Measurements from ENCODE around the gene DBI. TPM values are rescaled to one million over a fixed set of nuclear protein-coding genes. Genes with fewer than 3 reads are reported as not detected.

DBI gene
- total and polyA plus RNA-seq, 2 of the 13 experiments (the other 11 are each of a cell fraction or from before 2014, with no cell fraction given) = 330 to 659 TPM

DNA sequence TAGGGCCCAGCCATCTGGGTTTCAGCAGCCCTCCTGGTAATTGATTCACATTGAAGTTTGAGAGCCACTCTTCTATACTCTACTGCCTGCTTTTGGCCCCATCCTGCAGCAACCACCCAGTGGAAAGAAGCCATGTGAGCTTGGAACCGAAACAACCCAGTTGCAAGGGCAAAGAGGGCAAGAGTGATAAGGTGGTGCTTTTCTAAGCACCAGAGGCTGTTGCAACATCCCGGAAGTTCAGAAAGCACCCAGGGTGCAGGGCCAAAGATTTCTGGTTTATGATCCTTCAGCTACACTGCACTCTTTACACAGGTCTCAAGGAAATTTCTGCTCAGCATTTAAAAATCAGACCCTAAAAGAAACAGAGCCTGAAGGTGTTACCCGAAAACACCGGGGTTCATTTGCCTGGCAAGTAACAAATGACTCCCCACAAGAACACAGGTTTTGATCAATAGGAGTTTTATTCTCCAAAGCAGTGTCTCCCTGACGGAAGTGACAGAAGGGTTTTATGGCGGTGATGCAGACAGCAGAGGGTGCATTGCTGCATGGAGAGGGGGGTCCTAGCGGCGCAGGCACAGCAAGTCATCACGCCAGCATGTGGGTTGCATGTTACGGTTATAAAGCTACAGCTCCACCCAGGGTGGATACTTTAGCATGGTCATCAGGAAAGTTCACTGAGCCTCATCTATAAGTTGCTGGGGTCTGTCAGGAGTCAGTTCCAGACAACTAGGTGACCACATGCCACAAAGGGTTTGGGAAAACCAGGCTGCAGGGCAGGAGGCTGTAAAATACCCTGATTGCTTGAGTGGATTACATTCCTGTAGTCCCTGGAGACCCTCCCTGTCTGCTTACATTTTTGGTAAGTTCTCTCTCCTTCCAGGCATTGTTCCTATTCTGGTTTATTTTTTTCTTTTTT lies 36.1 kb downstream of the DBI start (continued):
- TF ChIP-seq AKNA (CRISPR knock-in tag; IDR thresholded peaks at IDR 0.05; ENCODE audit: borderline replicate concordance) (no peak), RFX3 (CRISPR knock-in tag; IDR thresholded peaks at IDR 0.05) (no peak), ZNF709 (CRISPR knock-in tag; IDR thresholded peaks at IDR 0.05) (peak; percentile 32; the same call in 1 of the 2 replicates), ELF1 (CRISPR knock-in tag; IDR thresholded peaks at IDR 0.05) (peak; percentile 97), TRIM24 (CRISPR knock-in tag; IDR thresholded peaks at IDR 0.05) (peak; percentile 79; the same call in 1 of the 2 replicates), ZBED4 (CRISPR knock-in tag; IDR thresholded peaks at IDR 0.05; ENCODE audit: borderline replicate concordance) (peak; percentile 68; the same call in 1 of the 2 replicates), FOXK2 (IDR thresholded peaks at IDR 0.05) (no peak), KAT8 (CRISPR knock-in tag; IDR thresholded peaks at IDR 0.05) (peak; percentile 67), ESRRA (CRISPR knock-in tag; IDR thresholded peaks at IDR 0.05; ENCODE audit: low read depth) (peak; percentile 95), MED8 (CRISPR knock-in tag; IDR thresholded peaks at IDR 0.05; ENCODE audit: insufficient replicate concordance) (no peak), THYN1 (CRISPR knock-in tag; IDR thresholded peaks at IDR 0.05; ENCODE audit: borderline replicate concordance, low read depth) (no peak), CEBPG (CRISPR knock-in tag; IDR thresholded peaks at IDR 0.05) (peak; percentile 93), LCORL (IDR thresholded peaks at IDR 0.05) (no peak), LCORL (CRISPR knock-in tag; IDR thresholded peaks at IDR 0.05) (no peak; the same call in 1 of the 2 replicates), GPN1 (CRISPR knock-in tag; IDR thresholded peaks at IDR 0.05; ENCODE audit: borderline replicate concordance) (no peak), GATAD1 (CRISPR knock-in tag; IDR thresholded peaks at IDR 0.05) (no peak), ELF4 (CRISPR knock-in tag; IDR thresholded peaks at IDR 0.05; ENCODE audit: borderline replicate concordance) (no peak)
- TF ChIP-seq, protein P1, sequence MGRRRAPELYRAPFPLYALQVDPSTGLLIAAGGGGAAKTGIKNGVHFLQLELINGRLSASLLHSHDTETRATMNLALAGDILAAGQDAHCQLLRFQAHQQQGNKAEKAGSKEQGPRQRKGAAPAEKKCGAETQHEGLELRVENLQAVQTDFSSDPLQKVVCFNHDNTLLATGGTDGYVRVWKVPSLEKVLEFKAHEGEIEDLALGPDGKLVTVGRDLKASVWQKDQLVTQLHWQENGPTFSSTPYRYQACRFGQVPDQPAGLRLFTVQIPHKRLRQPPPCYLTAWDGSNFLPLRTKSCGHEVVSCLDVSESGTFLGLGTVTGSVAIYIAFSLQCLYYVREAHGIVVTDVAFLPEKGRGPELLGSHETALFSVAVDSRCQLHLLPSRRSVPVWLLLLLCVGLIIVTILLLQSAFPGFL (CRISPR knock-in tag; IDR thresholded peaks at IDR 0.05) = no peak

Measured in HepG2 (cell line).